H1 (cell line): ENCODE data around the gene VPS13D.
A peak's percentile ranks its signal among the peaks of the same experiment; 100 is the strongest.

Experiments used
- BRCA1 ChIP-seq: IDR thresholded peaks from 2 replicates; pipeline ENCODE4 v1.6.1; 2012; ENCODE audit warnings: low read depth, low read length, improper control_type of control experiment
- CTCF ChIP-seq, 3 experiments: IDR thresholded peaks; 1 replicate in 2 of 3; 2 replicates in 1 of 3; pipeline versions ENCODE4 v1.5.1 to v1.6.1; 2011; ENCODE audit warnings: low read length in 3 of 3, mild to moderate bottlenecking in 3 of 3, inconsistent platforms in 2 of 3, low read depth in 1 of 3, moderate library complexity in 1 of 3; ENCODE audit not compliant: insufficient read depth in 1 of 3; ENCODE audit errors: control extremely low read depth in 1 of 3
- EP300 ChIP-seq, 2 experiments: IDR thresholded peaks; 1 replicate in 1 of 2; 2 replicates in 1 of 2; pipeline ENCODE4 v1.6.1; 2011 to 2012; ENCODE audit warnings: low read depth in 2 of 2, low read length in 2 of 2, mild to moderate bottlenecking in 2 of 2, borderline replicate concordance in 1 of 2, inconsistent platforms in 1 of 2, moderate library complexity in 1 of 2
- MAFK ChIP-seq: IDR thresholded peaks from 2 replicates; pipeline ENCODE4 v1.6.1; 2012; ENCODE audit warnings: low read depth, mild to moderate bottlenecking, improper control_type of control experiment, low read length
- POLR2A ChIP-seq, 2 experiments: IDR thresholded peaks; 1 replicate in 1 of 2; 2 replicates in 1 of 2; pipeline ENCODE4 v1.6.1; 2011; ENCODE audit warnings: low read depth in 2 of 2, low read length in 2 of 2, mild to moderate bottlenecking in 2 of 2; ENCODE audit errors: control extremely low read depth in 1 of 2
- POLR2AphosphoS5 ChIP-seq: IDR thresholded peaks from 2 replicates; pipeline ENCODE4 v1.6.1; 2011; ENCODE audit warnings: low read depth, low read length
- RAD21 ChIP-seq, 2 experiments: IDR thresholded peaks in 1 of 2; conservative IDR thresholded peaks in 1 of 2; 2 replicates each; pipeline ENCODE4 v1.6.1; 2011; ENCODE audit warnings: low read depth in 2 of 2, low read length in 2 of 2, improper control_type of control experiment in 1 of 2, inconsistent platforms in 1 of 2, mild to moderate bottlenecking in 1 of 2, moderate library complexity in 1 of 2
- ZNF274 ChIP-seq: IDR thresholded peaks from 2 replicates; pipeline ENCODE4 v1.7.0; 2012; ENCODE audit warnings: low read length, borderline replicate concordance; ENCODE audit errors: extremely low read depth

DNA sequence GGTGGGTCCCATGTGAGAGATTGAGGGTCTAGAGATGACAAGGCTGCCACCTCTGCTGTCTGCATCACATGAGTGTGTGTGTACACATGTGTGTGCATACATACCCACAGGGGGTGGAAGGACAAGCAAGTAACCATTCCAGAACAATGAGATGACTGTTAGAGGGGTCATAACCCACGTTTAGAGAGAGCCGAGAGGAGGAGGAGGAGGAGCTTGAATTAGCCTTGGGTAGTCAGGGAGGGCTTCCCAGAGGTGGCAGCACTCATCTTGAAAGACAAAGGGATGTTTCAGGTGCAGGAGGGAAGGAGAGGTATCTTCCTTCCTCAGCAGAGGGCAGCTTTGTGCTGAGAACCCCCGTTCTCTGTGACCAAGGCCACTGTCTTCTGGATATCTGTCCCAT lies 41.7 kb upstream of the VPS13D start:
- TF ChIP-seq POLR2A (IDR thresholded peaks at IDR 0.05; ENCODE audit: control extremely low read depth in 1 of 2, low read depth in 2 of 2, low read length in 2 of 2) = no peak
- no peak for TF ChIP-seq BRCA1
- TF ChIP-seq CTCF (IDR thresholded peaks at IDR 0.05; ENCODE audit: control extremely low read depth in 1 of 3, insufficient read depth in 1 of 3, low read depth in 1 of 3, low read length in 3 of 3) = peak; percentile 20 to 50 (median 27); a peak in 3 of 4 replicates
- TF ChIP-seq EP300 (IDR thresholded peaks at IDR 0.05; ENCODE audit: borderline replicate concordance in 1 of 2, low read depth in 2 of 2, low read length in 2 of 2) = no peak
- TF ChIP-seq ZNF274 = no peak
- TF ChIP-seq MAFK = no peak
- TF ChIP-seq RAD21 (IDR thresholded peaks at IDR 0.05 in 1 of 2, conservative IDR thresholded peaks at IDR 0.05 in 1 of 2; ENCODE audit: low read depth in 2 of 2, low read length in 2 of 2) = peak; percentile 38 to 40
- no peak for TF ChIP-seq POLR2AphosphoS5
